HepG2 (cell line): ENCODE measurements around the gene PA2G4. TPM values are rescaled to one million over a fixed set of nuclear protein-coding genes. Genes with fewer than 3 reads are reported as not detected.

Experiments
- BHLHE40 ChIP-seq: IDR thresholded peaks from 2 replicates; pipeline ENCODE4 v1.6.1; 2011; ENCODE audit warnings: low read length, improper control_type of control experiment
- EED ChIP-seq: sonication (generic); formaldehyde crosslinking; IDR thresholded peaks from 2 replicates; pipeline ENCODE4 v1.5.0; 2020; ENCODE audit warnings: mild to moderate bottlenecking, missing genetic modification reagents
- ELF4 ChIP-seq: sonication (generic); formaldehyde crosslinking; IDR thresholded peaks from 2 replicates; pipeline ENCODE4 v1.5.0; 2020; ENCODE audit warnings: missing genetic modification reagents, mild to moderate bottlenecking, moderate library complexity, borderline replicate concordance
- HNRNPLL ChIP-seq: fragments of 200-400 bp; formaldehyde crosslinking; IDR thresholded peaks from 2 replicates; pipeline ENCODE4 v1.6.1; 2017; ENCODE audit warnings: mild to moderate bottlenecking, low read depth, low read length; ENCODE audit not compliant: poor library complexity, severe bottlenecking
- IRF2 ChIP-seq: IDR thresholded peaks from 2 replicates; pipeline ENCODE4 v1.6.1; 2018; ENCODE audit warnings: missing genetic modification reagents, missing compliant biosample characterization
- ISL2 ChIP-seq: sonication (generic); formaldehyde crosslinking; IDR thresholded peaks from 2 replicates; pipeline ENCODE4 v1.5.0; 2020; ENCODE audit warnings: missing genetic modification reagents
- KLF11 ChIP-seq: IDR thresholded peaks from 2 replicates; pipeline ENCODE4 v1.6.1; 2016; ENCODE audit warnings: missing compliant biosample characterization
- MTF1 ChIP-seq: sonication (generic); formaldehyde crosslinking; IDR thresholded peaks from 2 replicates; pipeline ENCODE4 v1.5.0; 2020; ENCODE audit warnings: missing genetic modification reagents
- NAIF1 ChIP-seq: sonication (generic); formaldehyde crosslinking; IDR thresholded peaks from 2 replicates; pipeline ENCODE4 v1.5.0; 2020; ENCODE audit warnings: mild to moderate bottlenecking, missing genetic modification reagents, borderline replicate concordance
- NFKBIZ ChIP-seq: IDR thresholded peaks from 2 replicates; pipeline ENCODE4 v1.6.1; 2018; ENCODE audit warnings: missing genetic modification reagents, missing compliant biosample characterization
- SRY ChIP-seq: sonication (generic); formaldehyde crosslinking; IDR thresholded peaks from 2 replicates; pipeline ENCODE4 v1.8.0; 2022; ENCODE audit warnings: mild to moderate bottlenecking, missing genetic modification reagents
- ZC3H4 ChIP-seq: sonication (generic); formaldehyde crosslinking; IDR thresholded peaks from 2 replicates; pipeline ENCODE4 v1.4.0; 2020; ENCODE audit warnings: missing genetic modification reagents, borderline replicate concordance
- ZFP36 ChIP-seq: fragments of 150-350 bp; IDR thresholded peaks from 2 replicates; pipeline ENCODE4 v1.6.1; 2018; ENCODE audit warnings: borderline replicate concordance, low read length, low read depth; ENCODE audit not compliant: partially characterized antibody
- ZFP37 ChIP-seq: sonication (generic); formaldehyde crosslinking; IDR thresholded peaks from 2 replicates; pipeline ENCODE4 v1.4.0; 2020; ENCODE audit warnings: missing genetic modification reagents, borderline replicate concordance
- ZNF160 ChIP-seq: sonication (generic); formaldehyde crosslinking; IDR thresholded peaks from 2 replicates; pipeline ENCODE4 v1.8.0; 2022; ENCODE audit warnings: mild to moderate bottlenecking, inconsistent platforms, missing genetic modification reagents
- ZNF264 ChIP-seq: sonication (generic); formaldehyde crosslinking; IDR thresholded peaks from 2 replicates; pipeline ENCODE4 v1.4.0; 2020; ENCODE audit warnings: missing genetic modification reagents
- ZNF430 ChIP-seq: sonication (generic); formaldehyde crosslinking; IDR thresholded peaks from 2 replicates; pipeline ENCODE4 v1.9.0; 2021; ENCODE audit warnings: mild to moderate bottlenecking, missing genetic modification reagents
- ZNF510 ChIP-seq: sonication (generic); formaldehyde crosslinking; IDR thresholded peaks from 2 replicates; pipeline ENCODE4 v1.4.0; 2020; ENCODE audit warnings: low read depth, mild to moderate bottlenecking, missing genetic modification reagents
- ZNF644 ChIP-seq: IDR thresholded peaks from 2 replicates; pipeline ENCODE4 v1.6.1; 2016; ENCODE audit warnings: low read depth
- ZNF781 ChIP-seq: sonication (generic); formaldehyde crosslinking; IDR thresholded peaks from 2 replicates; pipeline ENCODE4 v1.5.1; 2020; ENCODE audit warnings: borderline replicate concordance, mild to moderate bottlenecking, missing genetic modification reagents; ENCODE audit errors: not compliant biosample characterization
- polyA plus RNA-seq, 8 experiments: library from polyadenylated mRNA; depleted of rRNA in 3 of 8; stranded (reverse) in 7 of 8; unstranded in 1 of 8; fragments of >200 nt; fragmentation: Illumina TruSeq in 4 of 8; extraction: Trizol in 4 of 8; gene quantifications; 2 replicates each; pipeline versions ENCODE4 v1.2.1 to v1.2.3, GENCODE V29; 2011 to 2016; ENCODE audit warnings: low read depth in 4 of 8, missing spikeins in 1 of 8, mixed read lengths in 1 of 8; ENCODE audit not compliant: insufficient read depth in 1 of 8
- total RNA-seq, 5 experiments: library from RNA; depleted of rRNA; stranded (reverse); fragments of >200 nt; fragmentation: Illumina TruSeq; extraction: Trizol; gene quantifications; 2 replicates each; pipeline ENCODE4 v1.2.3, GENCODE V29; 2016; ENCODE audit warnings: low read depth in 1 of 5
- TF ChIP-seq, protein P1 (sequence below): IDR thresholded peaks from 2 replicates; pipeline ENCODE4 v1.6.1; 2016; ENCODE audit warnings: low read depth, control low read depth
- TF ChIP-seq, protein P2 (sequence below): IDR thresholded peaks from 2 replicates; pipeline ENCODE4 v1.6.1; 2016; ENCODE audit warnings: low read depth, missing genetic modification reagents, missing compliant biosample characterization
- TF ChIP-seq, protein P3 (sequence below): sonication (generic); formaldehyde crosslinking; IDR thresholded peaks from 2 replicates; pipeline ENCODE4 v1.4.0; 2020; ENCODE audit warnings: missing genetic modification reagents

PA2G4 gene
- total and polyA plus RNA-seq, 2 of the 13 experiments (the other 11 are each of a cell fraction or from before 2014, with no cell fraction given): 147 to 240 TPM

DNA sequence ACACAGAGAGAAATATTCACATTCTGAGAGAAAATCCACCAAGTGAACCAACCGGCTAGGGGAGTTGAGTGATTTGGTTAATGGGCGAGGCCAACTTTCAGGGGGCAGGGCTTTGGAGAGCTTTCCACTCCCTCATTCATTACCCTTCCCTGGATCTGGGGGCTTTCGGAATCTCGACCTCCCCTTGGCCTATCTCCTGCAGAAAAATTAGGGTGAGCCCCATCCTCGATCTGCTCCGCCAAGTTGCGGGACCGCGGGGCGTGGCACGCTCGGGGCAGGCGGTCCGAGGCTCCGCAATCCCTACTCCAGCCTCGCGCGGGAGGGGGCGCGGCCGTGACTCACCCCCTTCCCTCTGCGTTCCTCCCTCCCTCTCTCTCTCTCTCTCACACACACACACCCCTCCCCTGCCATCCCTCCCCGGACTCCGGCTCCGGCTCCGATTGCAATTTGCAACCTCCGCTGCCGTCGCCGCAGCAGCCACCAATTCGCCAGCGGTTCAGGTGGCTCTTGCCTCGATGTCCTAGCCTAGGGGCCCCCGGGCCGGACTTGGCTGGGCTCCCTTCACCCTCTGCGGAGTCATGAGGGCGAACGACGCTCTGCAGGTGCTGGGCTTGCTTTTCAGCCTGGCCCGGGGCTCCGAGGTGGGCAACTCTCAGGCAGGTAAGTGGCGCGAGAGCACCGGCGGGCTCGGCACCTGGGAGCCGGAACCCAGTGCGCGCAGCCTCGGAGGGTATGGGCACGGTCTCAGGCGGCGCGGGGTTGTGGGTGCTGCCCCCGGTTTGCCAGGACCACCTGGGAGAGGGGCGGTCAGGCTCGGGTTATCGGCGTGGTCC, 24.4 kb upstream of the PA2G4 start, which contains the start of gene ERBB3 (continued):
- TF ChIP-seq, protein P1, sequence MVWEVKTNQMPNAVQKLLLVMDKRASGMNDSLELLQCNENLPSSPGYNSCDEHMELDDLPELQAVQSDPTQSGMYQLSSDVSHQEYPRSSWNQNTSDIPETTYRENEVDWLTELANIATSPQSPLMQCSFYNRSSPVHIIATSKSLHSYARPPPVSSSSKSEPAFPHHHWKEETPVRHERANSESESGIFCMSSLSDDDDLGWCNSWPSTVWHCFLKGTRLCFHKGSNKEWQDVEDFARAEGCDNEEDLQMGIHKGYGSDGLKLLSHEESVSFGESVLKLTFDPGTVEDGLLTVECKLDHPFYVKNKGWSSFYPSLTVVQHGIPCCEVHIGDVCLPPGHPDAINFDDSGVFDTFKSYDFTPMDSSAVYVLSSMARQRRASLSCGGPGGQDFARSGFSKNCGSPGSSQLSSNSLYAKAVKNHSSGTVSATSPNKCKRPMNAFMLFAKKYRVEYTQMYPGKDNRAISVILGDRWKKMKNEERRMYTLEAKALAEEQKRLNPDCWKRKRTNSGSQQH (CRISPR knock-in tag): peak; percentile 89; the same call in 1 of the 2 replicates
- TF ChIP-seq SRY (CRISPR knock-in tag) (peak; percentile 90; the same call in 1 of the 2 replicates), BHLHE40 (no peak), ZNF430 (CRISPR knock-in tag) (peak; percentile 90; the same call in 1 of the 2 replicates), ISL2 (CRISPR knock-in tag) (peak; percentile 52), MTF1 (CRISPR knock-in tag) (peak; percentile 33; the same call in 1 of the 2 replicates), ZNF781 (CRISPR knock-in tag) (peak; percentile 52), IRF2 (CRISPR knock-in tag) (no peak; the same call in 1 of the 2 replicates), HNRNPLL (peak; percentile 57), ZFP37 (CRISPR knock-in tag) (no peak), ZC3H4 (CRISPR knock-in tag) (no peak), ZNF264 (CRISPR knock-in tag) (no peak), ZNF510 (CRISPR knock-in tag) (peak; percentile 27; the same call in 1 of the 2 replicates), NFKBIZ (CRISPR knock-in tag) (no peak; the same call in 1 of the 2 replicates), KLF11 (CRISPR knock-in tag) (no peak), EED (CRISPR knock-in tag) (peak; percentile 43), ELF4 (CRISPR knock-in tag) (0 out of 2 replicates have a peak, but pooled peaks have one; percentile 57), ZNF160 (CRISPR knock-in tag) (peak; percentile 62), NAIF1 (CRISPR knock-in tag) (no peak), ZNF644 (CRISPR knock-in tag) (no peak), ZFP36 (no peak)
- TF ChIP-seq, protein P2, sequence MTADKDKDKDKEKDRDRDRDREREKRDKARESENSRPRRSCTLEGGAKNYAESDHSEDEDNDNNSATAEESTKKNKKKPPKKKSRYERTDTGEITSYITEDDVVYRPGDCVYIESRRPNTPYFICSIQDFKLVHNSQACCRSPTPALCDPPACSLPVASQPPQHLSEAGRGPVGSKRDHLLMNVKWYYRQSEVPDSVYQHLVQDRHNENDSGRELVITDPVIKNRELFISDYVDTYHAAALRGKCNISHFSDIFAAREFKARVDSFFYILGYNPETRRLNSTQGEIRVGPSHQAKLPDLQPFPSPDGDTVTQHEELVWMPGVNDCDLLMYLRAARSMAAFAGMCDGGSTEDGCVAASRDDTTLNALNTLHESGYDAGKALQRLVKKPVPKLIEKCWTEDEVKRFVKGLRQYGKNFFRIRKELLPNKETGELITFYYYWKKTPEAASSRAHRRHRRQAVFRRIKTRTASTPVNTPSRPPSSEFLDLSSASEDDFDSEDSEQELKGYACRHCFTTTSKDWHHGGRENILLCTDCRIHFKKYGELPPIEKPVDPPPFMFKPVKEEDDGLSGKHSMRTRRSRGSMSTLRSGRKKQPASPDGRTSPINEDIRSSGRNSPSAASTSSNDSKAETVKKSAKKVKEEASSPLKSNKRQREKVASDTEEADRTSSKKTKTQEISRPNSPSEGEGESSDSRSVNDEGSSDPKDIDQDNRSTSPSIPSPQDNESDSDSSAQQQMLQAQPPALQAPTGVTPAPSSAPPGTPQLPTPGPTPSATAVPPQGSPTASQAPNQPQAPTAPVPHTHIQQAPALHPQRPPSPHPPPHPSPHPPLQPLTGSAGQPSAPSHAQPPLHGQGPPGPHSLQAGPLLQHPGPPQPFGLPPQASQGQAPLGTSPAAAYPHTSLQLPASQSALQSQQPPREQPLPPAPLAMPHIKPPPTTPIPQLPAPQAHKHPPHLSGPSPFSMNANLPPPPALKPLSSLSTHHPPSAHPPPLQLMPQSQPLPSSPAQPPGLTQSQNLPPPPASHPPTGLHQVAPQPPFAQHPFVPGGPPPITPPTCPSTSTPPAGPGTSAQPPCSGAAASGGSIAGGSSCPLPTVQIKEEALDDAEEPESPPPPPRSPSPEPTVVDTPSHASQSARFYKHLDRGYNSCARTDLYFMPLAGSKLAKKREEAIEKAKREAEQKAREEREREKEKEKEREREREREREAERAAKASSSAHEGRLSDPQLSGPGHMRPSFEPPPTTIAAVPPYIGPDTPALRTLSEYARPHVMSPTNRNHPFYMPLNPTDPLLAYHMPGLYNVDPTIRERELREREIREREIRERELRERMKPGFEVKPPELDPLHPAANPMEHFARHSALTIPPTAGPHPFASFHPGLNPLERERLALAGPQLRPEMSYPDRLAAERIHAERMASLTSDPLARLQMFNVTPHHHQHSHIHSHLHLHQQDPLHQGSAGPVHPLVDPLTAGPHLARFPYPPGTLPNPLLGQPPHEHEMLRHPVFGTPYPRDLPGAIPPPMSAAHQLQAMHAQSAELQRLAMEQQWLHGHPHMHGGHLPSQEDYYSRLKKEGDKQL (CRISPR knock-in tag): no peak
- TF ChIP-seq, protein P3, sequence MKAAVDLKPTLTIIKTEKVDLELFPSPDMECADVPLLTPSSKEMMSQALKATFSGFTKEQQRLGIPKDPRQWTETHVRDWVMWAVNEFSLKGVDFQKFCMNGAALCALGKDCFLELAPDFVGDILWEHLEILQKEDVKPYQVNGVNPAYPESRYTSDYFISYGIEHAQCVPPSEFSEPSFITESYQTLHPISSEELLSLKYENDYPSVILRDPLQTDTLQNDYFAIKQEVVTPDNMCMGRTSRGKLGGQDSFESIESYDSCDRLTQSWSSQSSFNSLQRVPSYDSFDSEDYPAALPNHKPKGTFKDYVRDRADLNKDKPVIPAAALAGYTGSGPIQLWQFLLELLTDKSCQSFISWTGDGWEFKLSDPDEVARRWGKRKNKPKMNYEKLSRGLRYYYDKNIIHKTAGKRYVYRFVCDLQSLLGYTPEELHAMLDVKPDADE (CRISPR knock-in tag): peak; percentile 25; the same call in 1 of the 2 replicates
